AG09319 (cell line): ENCODE measurements around the gene POU3F3.

Source experiments
- DNase-seq: peaks from one replicate; pipeline ENCODE4 v3.0.0-alpha.2; 2010; ENCODE audit warnings: low read depth; ENCODE audit errors: extremely low read depth
- TF ChIP-seq, protein P1 (sequence below): IDR thresholded peaks from 2 replicates; pipeline ENCODE4 v1.5.1; 2011; ENCODE audit warnings: low read depth, mild to moderate bottlenecking, inconsistent platforms, low read length, moderate library complexity

POU3F3 gene

DNA sequence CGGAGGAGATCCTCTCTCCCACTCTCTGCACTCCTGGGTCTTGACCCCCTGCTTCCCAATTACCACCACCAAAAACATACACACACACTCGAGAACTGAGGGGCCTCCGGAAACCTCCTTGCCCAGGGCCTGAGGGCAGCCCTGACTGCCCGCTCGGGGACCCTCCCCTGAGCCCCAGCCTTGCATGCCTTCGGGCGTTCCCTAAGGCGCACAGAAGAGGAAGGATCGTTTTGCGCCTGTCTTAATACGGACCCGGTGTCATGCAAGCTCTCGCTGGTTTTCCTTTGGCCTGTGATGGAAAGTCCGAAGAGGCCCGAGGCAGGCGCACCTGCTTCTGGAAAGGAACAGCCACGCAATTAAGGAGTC lies 19.8 kb downstream of the POU3F3 start:
- DNase-seq: no peak
- TF ChIP-seq, protein P1, sequence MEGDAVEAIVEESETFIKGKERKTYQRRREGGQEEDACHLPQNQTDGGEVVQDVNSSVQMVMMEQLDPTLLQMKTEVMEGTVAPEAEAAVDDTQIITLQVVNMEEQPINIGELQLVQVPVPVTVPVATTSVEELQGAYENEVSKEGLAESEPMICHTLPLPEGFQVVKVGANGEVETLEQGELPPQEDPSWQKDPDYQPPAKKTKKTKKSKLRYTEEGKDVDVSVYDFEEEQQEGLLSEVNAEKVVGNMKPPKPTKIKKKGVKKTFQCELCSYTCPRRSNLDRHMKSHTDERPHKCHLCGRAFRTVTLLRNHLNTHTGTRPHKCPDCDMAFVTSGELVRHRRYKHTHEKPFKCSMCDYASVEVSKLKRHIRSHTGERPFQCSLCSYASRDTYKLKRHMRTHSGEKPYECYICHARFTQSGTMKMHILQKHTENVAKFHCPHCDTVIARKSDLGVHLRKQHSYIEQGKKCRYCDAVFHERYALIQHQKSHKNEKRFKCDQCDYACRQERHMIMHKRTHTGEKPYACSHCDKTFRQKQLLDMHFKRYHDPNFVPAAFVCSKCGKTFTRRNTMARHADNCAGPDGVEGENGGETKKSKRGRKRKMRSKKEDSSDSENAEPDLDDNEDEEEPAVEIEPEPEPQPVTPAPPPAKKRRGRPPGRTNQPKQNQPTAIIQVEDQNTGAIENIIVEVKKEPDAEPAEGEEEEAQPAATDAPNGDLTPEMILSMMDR: no peak

- TF ChIP-seq, protein P1: no peak
- no peak for DNase-seq
Measured at GRCh38 chr2:104874230-104874629, 20.3 kb downstream of the POU3F3 start.

GRCh38 chr2:104875262-104875661 lies 21.3 kb downstream of the POU3F3 start:
- TF ChIP-seq, protein P1: no peak
- no peak for DNase-seq

- DNase-seq: no peak
Measured at GRCh38 chr2:104876606-104877570, 23.0 kb downstream of the POU3F3 start.

DNA sequence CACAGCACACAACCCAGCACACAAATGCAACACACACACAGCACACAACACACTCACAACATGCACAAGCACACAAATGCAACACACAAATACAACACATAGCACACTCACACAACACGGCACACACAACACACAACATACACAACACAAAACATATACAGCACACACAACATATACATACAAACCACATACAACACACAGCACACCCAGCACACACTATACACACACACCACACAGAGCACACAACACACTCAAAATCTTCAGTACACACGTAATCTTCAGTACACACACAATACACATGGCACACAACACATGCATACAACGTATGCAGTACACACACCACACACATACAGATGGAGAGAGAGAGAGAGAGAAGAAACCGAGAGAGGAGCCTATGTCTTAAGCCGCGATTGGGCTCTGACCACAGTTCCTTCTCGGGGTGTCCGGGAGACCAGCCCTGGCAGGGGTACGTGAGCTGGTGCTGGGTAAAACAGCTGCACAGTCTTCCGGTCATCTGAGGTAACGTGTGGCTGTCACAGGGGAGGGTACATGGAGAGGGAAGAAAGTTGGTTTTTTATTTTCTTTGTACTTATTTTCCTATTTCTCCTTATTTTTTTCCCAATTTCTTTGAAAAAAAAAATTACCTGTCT lies 25.1 kb downstream of the POU3F3 start:
- TF ChIP-seq, protein P1: no peak
- no peak for DNase-seq

More at GRCh38 chr2:104876606-104877570, 23.0 kb downstream of the POU3F3 start:
- TF ChIP-seq, protein P1: no peak

GRCh38 chr2:104880076-104880475 lies 26.2 kb downstream of the POU3F3 start:
- TF ChIP-seq, protein P1: no peak

DNA sequence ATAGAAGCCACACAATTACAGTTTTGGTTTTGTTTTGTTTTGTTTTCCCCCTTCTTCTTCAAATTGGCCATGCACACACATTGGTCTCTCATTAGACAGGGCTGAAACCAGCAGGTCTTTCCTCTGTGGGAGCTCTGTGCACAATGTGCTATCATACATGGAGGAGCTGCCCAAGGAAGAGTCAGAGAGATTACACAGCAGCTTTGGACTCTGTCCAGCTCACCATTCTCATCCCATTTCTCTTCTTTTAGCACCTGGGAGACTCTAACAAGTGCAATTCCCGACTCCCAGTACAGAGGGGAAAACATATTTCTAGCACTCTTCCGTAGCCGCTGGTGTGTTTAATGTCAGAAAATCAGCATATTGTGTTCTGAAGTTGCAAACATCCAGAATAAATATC lies 29.4 kb downstream of the POU3F3 start:
- TF ChIP-seq, protein P1: no peak

More at GRCh38 chr2:104880076-104880475, 26.2 kb downstream of the POU3F3 start:
- no peak for DNase-seq

More for the DNA sequence above, 29.4 kb downstream of the POU3F3 start:
- DNase-seq: no peak
